Activated CD4-positive, alpha-beta T cell treated with anti-CD3 and anti-CD28 coated beads for 4 hours (primary cell): ENCODE data around the gene TMEM168.
"Not testable (repeated sequence)": the region's sequence is repeated elsewhere in the genome, so short reads cannot be mapped to it uniquely, and the experiment has no call there.

Experiments
- DNase-seq, 2 donors: peaks; one replicate each; pipeline ENCODE4 v3.0.0-alpha.2; 2020

TMEM168 gene

GRCh38 chr7:112779667-112780066, 10.5 kb downstream of the TMEM168 start:
- DNase-seq: no peak

GRCh38 chr7:112777406-112777805, 12.8 kb downstream of the TMEM168 start:
- DNase-seq: no peak

GRCh38 chr7:112771166-112771565, 19.0 kb downstream of the TMEM168 start:
- DNase-seq: no peak

- DNase-seq: no peak
Measured at GRCh38 chr7:112770051-112770450, 20.1 kb downstream of the TMEM168 start.

GRCh38 chr7:112765105-112765504, 25.1 kb downstream of the TMEM168 start:
- DNase-seq: no peak

- no peak for DNase-seq
Measured at GRCh38 chr7:112763996-112764395, 26.2 kb downstream of the TMEM168 start.

- no peak for DNase-seq
Measured at GRCh38 chr7:112763298-112763697, 26.9 kb downstream of the TMEM168 start.

- DNase-seq: no peak
Measured at GRCh38 chr7:112759905-112760304, 30.3 kb downstream of the TMEM168 start.

- DNase-seq: no peak
Measured at GRCh38 chr7:112757337-112757736, 32.9 kb downstream of the TMEM168 start.

- no peak for DNase-seq
Measured at GRCh38 chr7:112753298-112753697, 36.9 kb downstream of the TMEM168 start.

- DNase-seq: no peak
Measured at GRCh38 chr7:112752576-112752975, 37.6 kb downstream of the TMEM168 start.

- no peak for DNase-seq
Measured at GRCh38 chr7:112749775-112750174, 40.4 kb downstream of the TMEM168 start.

- no peak for DNase-seq
Measured at GRCh38 chr7:112748381-112748780, 41.8 kb downstream of the TMEM168 start.

- no peak for DNase-seq
Measured at GRCh38 chr7:112745635-112746034, 44.6 kb downstream of the TMEM168 start.

GRCh38 chr7:112744818-112745217, 45.4 kb downstream of the TMEM168 start:
- DNase-seq: no peak

- DNase-seq: no peak
Measured at GRCh38 chr7:112743811-112744210, 46.4 kb downstream of the TMEM168 start.

GRCh38 chr7:112740667-112741066, 49.5 kb downstream of the TMEM168 start:
- DNase-seq: no peak

- DNase-seq: no peak
Measured at GRCh38 chr7:112739436-112740180, 50.6 kb downstream of the TMEM168 start.

- no peak for DNase-seq
Measured at GRCh38 chr7:112735261-112735660, 54.9 kb downstream of the TMEM168 start.

- not testable (repeated sequence) for DNase-seq
Measured at GRCh38 chr7:112731324-112731723, 58.9 kb downstream of the TMEM168 start.

- no peak for DNase-seq
Measured at GRCh38 chr7:112726076-112726475, 64.1 kb downstream of the TMEM168 start.

- no peak for DNase-seq
Measured at GRCh38 chr7:112723416-112723815, 66.8 kb downstream of the TMEM168 start.

- no peak for DNase-seq
Measured at GRCh38 chr7:112721366-112721765, 68.8 kb downstream of the TMEM168 start.

- no peak for DNase-seq
Measured at GRCh38 chr7:112715525-112715924, 74.7 kb downstream of the TMEM168 start.

GRCh38 chr7:112714917-112715316, 75.3 kb downstream of the TMEM168 start:
- no peak for DNase-seq
